ENCODE results near the gene JPH4. TPM values are rescaled to one million over a fixed set of nuclear protein-coding genes. Genes with fewer than 3 reads are reported as not detected.

Gene JPH4
- total RNA-seq, 2 donors from 2014 or later: 0.18 to 0.91 TPM

- Histone ChIP-seq H3K9ac (ENCODE audit: extremely low read depth, low read length, poor library complexity, severe bottlenecking) (no peak overlapping the region), H3K4me3 (ENCODE audit: low read length) (peak overlapping the region; percentile 69), H3K4me1 (ENCODE audit: control insufficient read depth, insufficient read depth, low read length) (peaks cover 3% of the 10 kb centered on the region), H3K9me3 (ENCODE audit: control insufficient read depth, low read length) (peaks cover 82% of the 10 kb centered on the region), H3K27me3 (ENCODE audit: control insufficient read depth, insufficient read depth, low read length, poor library complexity, severe bottlenecking) (no peaks in the 10 kb centered on the region), H3K36me3 (ENCODE audit: control insufficient read depth, insufficient read depth, low read length) (no peaks in the 10 kb centered on the region), H3K27ac (ENCODE audit: low read depth, low read length) (no peak overlapping the region)
- Mint-ChIP-seq H3K4me1 (peaks cover 3% of the 10 kb centered on the region), H3K27ac (no peak overlapping the region), H3K36me3 (ENCODE audit: low read depth) (no peaks in the 10 kb centered on the region), H3K9me3 (peaks cover 77% of the 10 kb centered on the region), H3K4me3 (no peak overlapping the region), H3K27me3 (ENCODE audit: insufficient read depth) (peaks cover 13% of the 10 kb centered on the region)
- WGBS, 2 experiments (ENCODE audit: insufficient coverage in 1 of 2, insufficient read length in 1 of 2): 85 to 90% methylated on average over 2 to 3 of the region's 3 CpGs
- no peak for DNase-seq
- no peak for TF ChIP-seq CTCF (conservative IDR thresholded peaks at IDR 0.05)
Measured at GRCh38 chr14:23624830-23625404, 46.3 kb upstream of the JPH4 start.

GRCh38 chr14:23623962-23624361 lies 45.4 kb upstream of the JPH4 start:
- Mint-ChIP-seq H3K36me3 (ENCODE audit: low read depth) (no peaks in the 10 kb centered on the region), H3K4me1 (no peaks in the 10 kb centered on the region), H3K27ac (no peak overlapping the region), H3K27me3 (ENCODE audit: insufficient read depth) (peaks cover 15% of the 10 kb centered on the region), H3K9me3 (peaks cover 81% of the 10 kb centered on the region), H3K4me3 (no peak overlapping the region)
- Histone ChIP-seq H3K27ac (ENCODE audit: low read depth, low read length) (no peak overlapping the region), H3K4me1 (ENCODE audit: control insufficient read depth, insufficient read depth, low read length) (peaks cover 3% of the 10 kb centered on the region), H3K9me3 (ENCODE audit: control insufficient read depth, low read length) (peaks cover 88% of the 10 kb centered on the region), H3K4me3 (ENCODE audit: low read length) (peak overlapping the region; percentile 69), H3K9ac (ENCODE audit: extremely low read depth, low read length, poor library complexity, severe bottlenecking) (no peak overlapping the region), H3K27me3 (ENCODE audit: control insufficient read depth, insufficient read depth, low read length, poor library complexity, severe bottlenecking) (no peaks in the 10 kb centered on the region), H3K36me3 (ENCODE audit: control insufficient read depth, insufficient read depth, low read length) (no peaks in the 10 kb centered on the region)
- no peak for TF ChIP-seq CTCF (conservative IDR thresholded peaks at IDR 0.05)
- no peak for DNase-seq

GRCh38 chr14:23622990-23623389 lies 44.4 kb upstream of the JPH4 start:
- Mint-ChIP-seq H3K9me3 (peaks cover 76% of the 10 kb centered on the region), H3K27me3 (ENCODE audit: insufficient read depth) (peaks cover 15% of the 10 kb centered on the region), H3K27ac (no peak overlapping the region), H3K4me1 (no peaks in the 10 kb centered on the region), H3K36me3 (ENCODE audit: low read depth) (no peaks in the 10 kb centered on the region), H3K4me3 (no peak overlapping the region)
- DNase-seq: no peak
- no peak overlapping the region for H3K27ac ChIP-seq (ENCODE audit: low read depth, low read length)
- H3K27me3 ChIP-seq (ENCODE audit: control insufficient read depth, insufficient read depth, low read length, poor library complexity, severe bottlenecking): no peaks in the 10 kb centered on the region
- no peak overlapping the region for H3K9ac ChIP-seq (ENCODE audit: extremely low read depth, low read length, poor library complexity, severe bottlenecking)
- H3K4me3 ChIP-seq (ENCODE audit: low read length): no peak overlapping the region
- TF ChIP-seq CTCF (conservative IDR thresholded peaks at IDR 0.05): no peak
- H3K36me3 ChIP-seq (ENCODE audit: control insufficient read depth, insufficient read depth, low read length): no peaks in the 10 kb centered on the region
- 80 to 96% methylated on average over 3 to 4 of the region's 4 CpGs for WGBS, 2 experiments (ENCODE audit: insufficient coverage in 1 of 2, insufficient read length in 1 of 2)
- peaks cover 82% of the 10 kb centered on the region for H3K9me3 ChIP-seq (ENCODE audit: control insufficient read depth, low read length)
- peaks cover 3% of the 10 kb centered on the region for H3K4me1 ChIP-seq (ENCODE audit: control insufficient read depth, insufficient read depth, low read length)

Data from endodermal cell (in vitro differentiated cells).